Limb (tissue), 2 donors: ENCODE data around the gene TMEM178A.
"Not testable (repeated sequence)": the region's sequence is repeated elsewhere in the genome, so short reads cannot be mapped to it uniquely, and the experiment has no call there.

Experiments
- DNase-seq, 2 donors: peaks; one replicate each; pipeline ENCODE4 v3.0.0-alpha.2; 2016; ENCODE audit errors: extremely low spot score in 2 of 2

TMEM178A gene

GRCh38 chr2:39665811-39666490, at the start of gene TMEM178A:
Gene TMEM178A (plus strand): TSS chr2:39665917. CDS start chr2:39665975, 58 bp downstream.
- peak in 1 of 2 donors; percentile 73 for DNase-seq

- DNase-seq = no peak
Observed at GRCh38 chr2:39618236-39618635, 47.5 kb upstream of the TMEM178A start.

- DNase-seq = no peak
Observed at GRCh38 chr2:39618736-39619135, 47.0 kb upstream of the TMEM178A start.

- no peak for DNase-seq
Observed at GRCh38 chr2:39620067-39620466, 45.6 kb upstream of the TMEM178A start.

GRCh38 chr2:39621596-39621995, 44.1 kb upstream of the TMEM178A start:
- no peak for DNase-seq

- peak in 1 of 2 donors; percentile 38 for DNase-seq
Observed at GRCh38 chr2:39622860-39623259, 42.9 kb upstream of the TMEM178A start.

GRCh38 chr2:39623917-39624316, 41.8 kb upstream of the TMEM178A start:
- DNase-seq = peak in 1 of 2 donors; percentile 48

- DNase-seq = no peak
Observed at GRCh38 chr2:39625193-39625926, 40.4 kb upstream of the TMEM178A start.

- no peak for DNase-seq
Observed at GRCh38 chr2:39625927-39626270, 39.8 kb upstream of the TMEM178A start.

- not testable (repeated sequence) for DNase-seq
Observed at GRCh38 chr2:39628346-39628745, 37.4 kb upstream of the TMEM178A start.

- DNase-seq = no peak
Observed at GRCh38 chr2:39629646-39630045, 36.1 kb upstream of the TMEM178A start.

- DNase-seq = no peak
Observed at GRCh38 chr2:39631256-39631655, 34.5 kb upstream of the TMEM178A start.

- DNase-seq = no peak
Observed at GRCh38 chr2:39631718-39632117, 34.0 kb upstream of the TMEM178A start.

- no peak for DNase-seq
Observed at GRCh38 chr2:39632876-39633275, 32.8 kb upstream of the TMEM178A start.

GRCh38 chr2:39636306-39636705, 29.4 kb upstream of the TMEM178A start:
- DNase-seq = no peak

GRCh38 chr2:39638581-39638980, 27.1 kb upstream of the TMEM178A start:
- no peak for DNase-seq

GRCh38 chr2:39640107-39640506, 25.6 kb upstream of the TMEM178A start:
- DNase-seq = no peak

- DNase-seq = no peak
Observed at GRCh38 chr2:39640681-39641080, 25.0 kb upstream of the TMEM178A start.

- no peak for DNase-seq
Observed at GRCh38 chr2:39641635-39642034, 24.1 kb upstream of the TMEM178A start.

GRCh38 chr2:39642051-39642718, 23.5 kb upstream of the TMEM178A start:
- no peak for DNase-seq

- DNase-seq = no peak
Observed at GRCh38 chr2:39645826-39646225, 19.9 kb upstream of the TMEM178A start.

GRCh38 chr2:39646267-39646666, 19.4 kb upstream of the TMEM178A start:
- DNase-seq = no peak
